HepG2 (cell line): ENCODE measurements around the gene GSDMA. TPM values are rescaled to one million over a fixed set of nuclear protein-coding genes. Genes with fewer than 3 reads are reported as not detected.

Source experiments
- EZH2 ChIP-seq: conservative IDR thresholded peaks from 2 replicates; pipeline ENCODE4 v1.6.1; 2012; ENCODE audit warnings: mild to moderate bottlenecking, low read depth, low read length, moderate library complexity
- GTF3A ChIP-seq: sonication (generic); formaldehyde crosslinking; conservative IDR thresholded peaks from 2 replicates; pipeline ENCODE4 v1.4.0; 2020; ENCODE audit warnings: mild to moderate bottlenecking, missing genetic modification reagents
- NCOA1 ChIP-seq: sonication (generic); formaldehyde crosslinking; IDR thresholded peaks from 2 replicates; pipeline ENCODE4 v1.9.0; 2021; ENCODE audit warnings: missing genetic modification reagents
- SRF ChIP-seq: IDR thresholded peaks from 2 replicates; pipeline ENCODE4 v1.6.1; 2011; ENCODE audit warnings: mild to moderate bottlenecking, low read depth, low read length, moderate library complexity
- SRY ChIP-seq: sonication (generic); formaldehyde crosslinking; IDR thresholded peaks from 2 replicates; pipeline ENCODE4 v1.8.0; 2022; ENCODE audit warnings: mild to moderate bottlenecking, missing genetic modification reagents
- THYN1 ChIP-seq: sonication (generic); formaldehyde crosslinking; IDR thresholded peaks from 2 replicates; pipeline ENCODE4 v1.8.1; 2023; ENCODE audit warnings: low read depth, mild to moderate bottlenecking, moderate library complexity, missing genetic modification reagents, borderline replicate concordance
- WIZ ChIP-seq: sonication (generic); formaldehyde crosslinking; IDR thresholded peaks from 2 replicates; pipeline ENCODE4 v1.5.1; 2020; ENCODE audit warnings: mild to moderate bottlenecking, missing genetic modification reagents
- ZIK1 ChIP-seq: sonication (generic); formaldehyde crosslinking; IDR thresholded peaks from 2 replicates; pipeline ENCODE4 v1.5.0; 2020; ENCODE audit warnings: mild to moderate bottlenecking, low read depth, missing genetic modification reagents, borderline replicate concordance
- ZNF256 ChIP-seq: sonication (generic); formaldehyde crosslinking; conservative IDR thresholded peaks from 2 replicates; pipeline ENCODE4 v1.4.0; 2020; ENCODE audit warnings: missing genetic modification reagents
- ZNF562 ChIP-seq: sonication (generic); formaldehyde crosslinking; IDR thresholded peaks from 2 replicates; pipeline ENCODE4 v1.8.0; 2022; ENCODE audit warnings: missing genetic modification reagents, borderline replicate concordance
- ZNF572 ChIP-seq: sonication (generic); formaldehyde crosslinking; IDR thresholded peaks from 2 replicates; pipeline ENCODE4 v1.5.1; 2020; ENCODE audit warnings: mild to moderate bottlenecking, missing genetic modification reagents
- ZNF605 ChIP-seq: sonication (generic); formaldehyde crosslinking; IDR thresholded peaks from 2 replicates; pipeline ENCODE4 v1.8.0; 2022; ENCODE audit warnings: mild to moderate bottlenecking, missing genetic modification reagents
- ZNF678 ChIP-seq: sonication (generic); formaldehyde crosslinking; IDR thresholded peaks from 2 replicates; pipeline ENCODE4 v1.4.0; 2020; ENCODE audit warnings: mild to moderate bottlenecking, missing genetic modification reagents
- polyA plus RNA-seq, 8 experiments: library from polyadenylated mRNA; depleted of rRNA in 3 of 8; stranded (reverse) in 7 of 8; unstranded in 1 of 8; fragments of >200 nt; fragmentation: Illumina TruSeq in 4 of 8; extraction: Trizol in 4 of 8; gene quantifications; 2 replicates each; pipeline versions ENCODE4 v1.2.1 to v1.2.3, GENCODE V29; 2011 to 2016; ENCODE audit warnings: low read depth in 4 of 8, missing spikeins in 1 of 8, mixed read lengths in 1 of 8; ENCODE audit not compliant: insufficient read depth in 1 of 8
- total RNA-seq, 5 experiments: library from RNA; depleted of rRNA; stranded (reverse); fragments of >200 nt; fragmentation: Illumina TruSeq; extraction: Trizol; gene quantifications; 2 replicates each; pipeline ENCODE4 v1.2.3, GENCODE V29; 2016; ENCODE audit warnings: low read depth in 1 of 5
- TF ChIP-seq, protein P1 (sequence below): sonication (generic); formaldehyde crosslinking; IDR thresholded peaks from 2 replicates; pipeline ENCODE4; 2020; ENCODE audit warnings: missing genetic modification reagents, mild to moderate bottlenecking, borderline replicate concordance
- TF ChIP-seq, protein P2 (sequence below): IDR thresholded peaks from 2 replicates; pipeline ENCODE4 v1.6.1; 2016; ENCODE audit warnings: low read depth, missing genetic modification reagents, missing compliant biosample characterization
- TF ChIP-seq, protein P3 (sequence below): sonication (generic); formaldehyde crosslinking; IDR thresholded peaks from 2 replicates; pipeline ENCODE4 v1.5.0; 2020; ENCODE audit warnings: mild to moderate bottlenecking, missing genetic modification reagents, moderate library complexity
- TF ChIP-seq, protein P4 (sequence below): sonication (generic); formaldehyde crosslinking; IDR thresholded peaks from 2 replicates; pipeline ENCODE4 v1.5.1; 2020; ENCODE audit warnings: mild to moderate bottlenecking, missing genetic modification reagents, borderline replicate concordance

Gene GSDMA
- total and polyA plus RNA-seq, 2 of the 13 experiments (the other 11 are each of a cell fraction or from before 2014, with no cell fraction given) = not detected

DNA sequence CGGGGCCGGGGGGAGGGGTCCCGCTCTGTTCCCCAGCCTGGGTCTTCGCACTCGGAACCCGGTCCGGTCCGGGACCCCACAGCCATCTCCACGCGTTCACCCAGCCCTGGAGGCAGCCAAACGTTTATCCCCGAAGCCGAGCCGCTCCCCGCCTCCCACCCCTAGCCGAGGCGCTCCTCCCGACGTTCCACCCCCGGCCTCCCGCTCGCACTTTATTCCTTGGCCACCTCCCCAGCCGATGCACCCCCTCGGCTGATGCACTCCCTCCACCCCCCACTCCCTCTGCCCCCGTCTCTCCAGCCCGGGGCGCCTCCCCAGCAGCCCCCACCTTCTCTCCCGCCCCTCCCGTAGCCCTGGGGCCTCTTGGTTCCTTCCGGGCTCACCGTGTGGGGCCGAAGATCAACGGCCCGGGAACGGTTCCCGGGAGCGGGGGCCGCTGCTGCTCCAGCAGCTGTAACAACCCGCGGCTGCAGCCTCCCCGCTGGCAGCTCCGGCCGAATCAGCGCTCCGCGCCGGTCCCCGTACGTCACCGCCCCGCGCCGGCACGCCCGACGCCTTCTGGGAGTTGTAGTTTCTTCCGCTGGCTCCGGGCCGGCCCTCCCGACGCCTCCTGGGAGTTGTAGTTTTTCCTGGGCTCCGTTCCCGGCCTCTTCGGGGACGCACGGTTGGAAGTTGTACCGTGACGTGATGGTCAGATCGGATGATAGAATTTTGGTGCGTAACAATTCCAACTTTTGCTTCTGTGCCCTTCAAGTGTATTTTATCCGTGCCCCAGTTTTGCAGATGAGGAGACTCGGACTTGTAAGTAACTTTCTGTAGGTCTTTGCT, 35.5 kb upstream of the GSDMA start, which contains the start of the genes LRRC3C and ORMDL3 (continued):
- TF ChIP-seq ZNF256 (CRISPR knock-in tag) (no peak), ZNF562 (CRISPR knock-in tag) (no peak), NCOA1 (CRISPR knock-in tag) (0 out of 2 replicates have a peak, but pooled peaks have one; percentile 52), SRF (peak; percentile 90), ZNF678 (CRISPR knock-in tag) (no peak), ZNF605 (CRISPR knock-in tag) (no peak), ZNF572 (CRISPR knock-in tag) (0 out of 2 replicates have a peak, but pooled peaks have one; percentile 10), ZIK1 (CRISPR knock-in tag) (no peak), EZH2 (no peak), GTF3A (no peak), SRY (CRISPR knock-in tag) (peak; percentile 20; the same call in 1 of the 2 replicates), THYN1 (CRISPR knock-in tag) (no peak), WIZ (CRISPR knock-in tag) (no peak)
- TF ChIP-seq, protein P1, sequence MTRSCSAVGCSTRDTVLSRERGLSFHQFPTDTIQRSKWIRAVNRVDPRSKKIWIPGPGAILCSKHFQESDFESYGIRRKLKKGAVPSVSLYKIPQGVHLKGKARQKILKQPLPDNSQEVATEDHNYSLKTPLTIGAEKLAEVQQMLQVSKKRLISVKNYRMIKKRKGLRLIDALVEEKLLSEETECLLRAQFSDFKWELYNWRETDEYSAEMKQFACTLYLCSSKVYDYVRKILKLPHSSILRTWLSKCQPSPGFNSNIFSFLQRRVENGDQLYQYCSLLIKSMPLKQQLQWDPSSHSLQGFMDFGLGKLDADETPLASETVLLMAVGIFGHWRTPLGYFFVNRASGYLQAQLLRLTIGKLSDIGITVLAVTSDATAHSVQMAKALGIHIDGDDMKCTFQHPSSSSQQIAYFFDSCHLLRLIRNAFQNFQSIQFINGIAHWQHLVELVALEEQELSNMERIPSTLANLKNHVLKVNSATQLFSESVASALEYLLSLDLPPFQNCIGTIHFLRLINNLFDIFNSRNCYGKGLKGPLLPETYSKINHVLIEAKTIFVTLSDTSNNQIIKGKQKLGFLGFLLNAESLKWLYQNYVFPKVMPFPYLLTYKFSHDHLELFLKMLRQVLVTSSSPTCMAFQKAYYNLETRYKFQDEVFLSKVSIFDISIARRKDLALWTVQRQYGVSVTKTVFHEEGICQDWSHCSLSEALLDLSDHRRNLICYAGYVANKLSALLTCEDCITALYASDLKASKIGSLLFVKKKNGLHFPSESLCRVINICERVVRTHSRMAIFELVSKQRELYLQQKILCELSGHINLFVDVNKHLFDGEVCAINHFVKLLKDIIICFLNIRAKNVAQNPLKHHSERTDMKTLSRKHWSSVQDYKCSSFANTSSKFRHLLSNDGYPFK (CRISPR knock-in tag) = peak; percentile 57; the same call in 1 of the 2 replicates
- TF ChIP-seq, protein P2, sequence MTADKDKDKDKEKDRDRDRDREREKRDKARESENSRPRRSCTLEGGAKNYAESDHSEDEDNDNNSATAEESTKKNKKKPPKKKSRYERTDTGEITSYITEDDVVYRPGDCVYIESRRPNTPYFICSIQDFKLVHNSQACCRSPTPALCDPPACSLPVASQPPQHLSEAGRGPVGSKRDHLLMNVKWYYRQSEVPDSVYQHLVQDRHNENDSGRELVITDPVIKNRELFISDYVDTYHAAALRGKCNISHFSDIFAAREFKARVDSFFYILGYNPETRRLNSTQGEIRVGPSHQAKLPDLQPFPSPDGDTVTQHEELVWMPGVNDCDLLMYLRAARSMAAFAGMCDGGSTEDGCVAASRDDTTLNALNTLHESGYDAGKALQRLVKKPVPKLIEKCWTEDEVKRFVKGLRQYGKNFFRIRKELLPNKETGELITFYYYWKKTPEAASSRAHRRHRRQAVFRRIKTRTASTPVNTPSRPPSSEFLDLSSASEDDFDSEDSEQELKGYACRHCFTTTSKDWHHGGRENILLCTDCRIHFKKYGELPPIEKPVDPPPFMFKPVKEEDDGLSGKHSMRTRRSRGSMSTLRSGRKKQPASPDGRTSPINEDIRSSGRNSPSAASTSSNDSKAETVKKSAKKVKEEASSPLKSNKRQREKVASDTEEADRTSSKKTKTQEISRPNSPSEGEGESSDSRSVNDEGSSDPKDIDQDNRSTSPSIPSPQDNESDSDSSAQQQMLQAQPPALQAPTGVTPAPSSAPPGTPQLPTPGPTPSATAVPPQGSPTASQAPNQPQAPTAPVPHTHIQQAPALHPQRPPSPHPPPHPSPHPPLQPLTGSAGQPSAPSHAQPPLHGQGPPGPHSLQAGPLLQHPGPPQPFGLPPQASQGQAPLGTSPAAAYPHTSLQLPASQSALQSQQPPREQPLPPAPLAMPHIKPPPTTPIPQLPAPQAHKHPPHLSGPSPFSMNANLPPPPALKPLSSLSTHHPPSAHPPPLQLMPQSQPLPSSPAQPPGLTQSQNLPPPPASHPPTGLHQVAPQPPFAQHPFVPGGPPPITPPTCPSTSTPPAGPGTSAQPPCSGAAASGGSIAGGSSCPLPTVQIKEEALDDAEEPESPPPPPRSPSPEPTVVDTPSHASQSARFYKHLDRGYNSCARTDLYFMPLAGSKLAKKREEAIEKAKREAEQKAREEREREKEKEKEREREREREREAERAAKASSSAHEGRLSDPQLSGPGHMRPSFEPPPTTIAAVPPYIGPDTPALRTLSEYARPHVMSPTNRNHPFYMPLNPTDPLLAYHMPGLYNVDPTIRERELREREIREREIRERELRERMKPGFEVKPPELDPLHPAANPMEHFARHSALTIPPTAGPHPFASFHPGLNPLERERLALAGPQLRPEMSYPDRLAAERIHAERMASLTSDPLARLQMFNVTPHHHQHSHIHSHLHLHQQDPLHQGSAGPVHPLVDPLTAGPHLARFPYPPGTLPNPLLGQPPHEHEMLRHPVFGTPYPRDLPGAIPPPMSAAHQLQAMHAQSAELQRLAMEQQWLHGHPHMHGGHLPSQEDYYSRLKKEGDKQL = 0 out of 2 replicates have a peak, but pooled peaks have one; percentile 18
- TF ChIP-seq, protein P3, sequence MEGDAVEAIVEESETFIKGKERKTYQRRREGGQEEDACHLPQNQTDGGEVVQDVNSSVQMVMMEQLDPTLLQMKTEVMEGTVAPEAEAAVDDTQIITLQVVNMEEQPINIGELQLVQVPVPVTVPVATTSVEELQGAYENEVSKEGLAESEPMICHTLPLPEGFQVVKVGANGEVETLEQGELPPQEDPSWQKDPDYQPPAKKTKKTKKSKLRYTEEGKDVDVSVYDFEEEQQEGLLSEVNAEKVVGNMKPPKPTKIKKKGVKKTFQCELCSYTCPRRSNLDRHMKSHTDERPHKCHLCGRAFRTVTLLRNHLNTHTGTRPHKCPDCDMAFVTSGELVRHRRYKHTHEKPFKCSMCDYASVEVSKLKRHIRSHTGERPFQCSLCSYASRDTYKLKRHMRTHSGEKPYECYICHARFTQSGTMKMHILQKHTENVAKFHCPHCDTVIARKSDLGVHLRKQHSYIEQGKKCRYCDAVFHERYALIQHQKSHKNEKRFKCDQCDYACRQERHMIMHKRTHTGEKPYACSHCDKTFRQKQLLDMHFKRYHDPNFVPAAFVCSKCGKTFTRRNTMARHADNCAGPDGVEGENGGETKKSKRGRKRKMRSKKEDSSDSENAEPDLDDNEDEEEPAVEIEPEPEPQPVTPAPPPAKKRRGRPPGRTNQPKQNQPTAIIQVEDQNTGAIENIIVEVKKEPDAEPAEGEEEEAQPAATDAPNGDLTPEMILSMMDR (CRISPR knock-in tag) = no peak; the same call in 1 of the 2 replicates
- TF ChIP-seq, protein P4, sequence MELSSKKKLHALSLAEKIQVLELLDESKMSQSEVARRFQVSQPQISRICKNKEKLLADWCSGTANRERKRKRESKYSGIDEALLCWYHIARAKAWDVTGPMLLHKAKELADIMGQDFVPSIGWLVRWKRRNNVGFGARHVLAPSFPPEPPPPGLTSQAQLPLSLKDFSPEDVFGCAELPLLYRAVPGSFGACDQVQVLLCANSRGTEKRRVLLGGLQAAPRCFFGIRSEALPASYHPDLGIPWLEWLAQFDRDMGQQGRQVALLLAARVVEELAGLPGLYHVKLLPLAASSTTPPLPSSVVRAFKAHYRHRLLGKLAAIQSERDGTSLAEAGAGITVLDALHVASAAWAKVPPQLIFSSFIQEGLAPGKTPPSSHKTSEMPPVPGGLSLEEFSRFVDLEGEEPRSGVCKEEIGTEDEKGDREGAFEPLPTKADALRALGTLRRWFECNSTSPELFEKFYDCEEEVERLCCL (CRISPR knock-in tag) = no peak; the same call in 1 of the 2 replicates
